ENCODE results near the gene APLP2. TPM values are rescaled to one million over a fixed set of nuclear protein-coding genes. Genes with fewer than 3 reads are reported as not detected.

Gene APLP2
- polyA plus RNA-seq, 1 donor from 2014 or later, result 226 TPM

- H3K36me3 ChIP-seq (ENCODE audit: insufficient read depth, low read length), result no peaks in the 10 kb centered on the region
- no peaks in the 10 kb centered on the region for H3K9me2 ChIP-seq (ENCODE audit: insufficient read depth, low read length)
- no peaks in the 10 kb centered on the region for H3K79me2 ChIP-seq (replicated peaks; ENCODE audit: insufficient read depth, low read length)
- TF ChIP-seq RAD21 (conservative IDR thresholded peaks at IDR 0.05) (no peak), SMC3 (conservative IDR thresholded peaks at IDR 0.05; ENCODE audit: poor library complexity) (no peak), EP300 (conservative IDR thresholded peaks at IDR 0.05; ENCODE audit: poor library complexity, severe bottlenecking) (no peak), REST (IDR thresholded peaks at IDR 0.05; ENCODE audit: borderline replicate concordance) (no peak), CTCF (IDR thresholded peaks at IDR 0.05; ENCODE audit: poor library complexity, severe bottlenecking) (no peak), EZH2 (IDR thresholded peaks at IDR 0.05; ENCODE audit: borderline replicate concordance, insufficient read depth, low read length, poor library complexity, severe bottlenecking) (no peak), TAF1 (IDR thresholded peaks at IDR 0.05; ENCODE audit: low read depth) (no peak), MXI1 (conservative IDR thresholded peaks at IDR 0.05; ENCODE audit: poor library complexity, severe bottlenecking) (no peak), POLR2AphosphoS5 (IDR thresholded peaks at IDR 0.05) (no peak)
- H2AFZ ChIP-seq (ENCODE audit: low read depth, low read length), result no peak overlapping the region
- no peaks in the 10 kb centered on the region for H3K27me3 ChIP-seq (ENCODE audit: insufficient read depth, low read depth, low read length)
- H3K9ac ChIP-seq (ENCODE audit: low read length), result no peak overlapping the region
- H3K4me2 ChIP-seq (ENCODE audit: low read length), result no peak overlapping the region
- H3K9me3 ChIP-seq (ENCODE audit: low read length), result no peaks in the 10 kb centered on the region
- H3K27ac ChIP-seq (ENCODE audit: low read length), result no peak overlapping the region
- no peaks in the 10 kb centered on the region for H3F3A ChIP-seq (ENCODE audit: insufficient read depth, low read length, poor library complexity, severe bottlenecking)
- H4K20me1 ChIP-seq (ENCODE audit: insufficient read depth), result no peaks in the 10 kb centered on the region
- no peak overlapping the region for H3K4me3 ChIP-seq (ENCODE audit: low read length)
These were observed 18.6 kb upstream of the APLP2 start for GRCh38 chr11:130051082-130051481.

- no peak overlapping the region for H3K27ac ChIP-seq (ENCODE audit: low read length)
- H3K27me3 ChIP-seq (ENCODE audit: insufficient read depth, low read depth, low read length), result no peaks in the 10 kb centered on the region
- H3F3A ChIP-seq (ENCODE audit: insufficient read depth, low read length, poor library complexity, severe bottlenecking), result no peaks in the 10 kb centered on the region
- H3K9me2 ChIP-seq (ENCODE audit: insufficient read depth, low read length), result no peaks in the 10 kb centered on the region
- no peak overlapping the region for H2AFZ ChIP-seq (ENCODE audit: low read depth, low read length)
- no peaks in the 10 kb centered on the region for H3K36me3 ChIP-seq (ENCODE audit: insufficient read depth, low read length)
- no peak overlapping the region for H3K4me2 ChIP-seq (ENCODE audit: low read length)
- no peaks in the 10 kb centered on the region for H4K20me1 ChIP-seq (ENCODE audit: insufficient read depth)
- no peak overlapping the region for H3K9ac ChIP-seq (ENCODE audit: low read length)
- no peak overlapping the region for H3K4me3 ChIP-seq (ENCODE audit: low read length)
- no peak for TF ChIP-seq TAF1 (IDR thresholded peaks at IDR 0.05; ENCODE audit: low read depth)
- no peak for TF ChIP-seq EP300 (conservative IDR thresholded peaks at IDR 0.05; ENCODE audit: poor library complexity, severe bottlenecking)
- no peak for TF ChIP-seq POLR2AphosphoS5 (IDR thresholded peaks at IDR 0.05)
- TF ChIP-seq MXI1 (conservative IDR thresholded peaks at IDR 0.05; ENCODE audit: poor library complexity, severe bottlenecking), result no peak
- no peak for TF ChIP-seq REST (IDR thresholded peaks at IDR 0.05; ENCODE audit: borderline replicate concordance)
- TF ChIP-seq CTCF (IDR thresholded peaks at IDR 0.05; ENCODE audit: poor library complexity, severe bottlenecking), result no peak
- TF ChIP-seq SMC3 (conservative IDR thresholded peaks at IDR 0.05; ENCODE audit: poor library complexity), result no peak
- TF ChIP-seq RAD21 (conservative IDR thresholded peaks at IDR 0.05), result no peak
- no peak for TF ChIP-seq EZH2 (IDR thresholded peaks at IDR 0.05; ENCODE audit: borderline replicate concordance, insufficient read depth, low read length, poor library complexity, severe bottlenecking)
- H3K9me3 ChIP-seq (ENCODE audit: low read length), result no peaks in the 10 kb centered on the region
- H3K79me2 ChIP-seq (replicated peaks; ENCODE audit: insufficient read depth, low read length), result no peaks in the 10 kb centered on the region
These were observed 17.1 kb upstream of the APLP2 start for GRCh38 chr11:130052567-130052966.

Data from neural cell (in vitro differentiated cells).